B cell (primary cell): ENCODE measurements around the gene EEFSEC.

Experiments used
- CTCF ChIP-seq: fragments of 200-600 bp; IDR thresholded peaks from one replicate; pipeline ENCODE4 v1.8.0; 2022; ENCODE audit warnings: antibody characterized with exemption, mild to moderate bottlenecking
- EZH2 ChIP-seq: IDR thresholded peaks from 2 replicates; pipeline ENCODE4 v1.6.1; 2012; ENCODE audit warnings: borderline replicate concordance, low read depth, mild to moderate bottlenecking, moderate library complexity, low read length; ENCODE audit not compliant: insufficient read depth, poor library complexity, severe bottlenecking

GRCh38 chr3:128435058-128435457 lies 281.8 kb downstream of the EEFSEC start:
- no peak for TF ChIP-seq CTCF
- no peak for TF ChIP-seq EZH2
